Natural killer cell (primary cell): ENCODE results near the gene ANXA2R. TPM values are rescaled to one million over a fixed set of nuclear protein-coding genes. Genes with fewer than 3 reads are reported as not detected.
A peak's percentile ranks its signal among the peaks of the same experiment; 100 is the strongest.
"Not testable (repeated sequence)": the region's sequence is repeated elsewhere in the genome, so short reads cannot be mapped to it uniquely, and the experiment has no call there.

Source experiments
- ATAC-seq, 3 donors: fragments of 150-1000 bp in 2 of 3; fragments of 200-7000 bp in 1 of 3; cut with Tn5 transposase; 1 replicate in 1 of 3; 2 replicates in 2 of 3; pipeline ENCODE4 v1.10.0; 2021; ENCODE audit warnings: mild to moderate bottlenecking in 2 of 3, moderate library complexity in 2 of 3
- DNase-seq, 2 donors: peaks; one replicate each; pipeline versions ENCODE4 v3.0.0 to v3.0.0-alpha.2; 2013 to 2021; ENCODE audit warnings: mixed read lengths in 1 of 2
- H3K27ac ChIP-seq: one replicate; pipeline ENCODE4 v1.5.1; 2013; ENCODE audit warnings: mild to moderate bottlenecking, low read length
- H3K27me3 ChIP-seq: one replicate; pipeline ENCODE4 v1.6.1; 2013; ENCODE audit warnings: low read length; ENCODE audit not compliant: control insufficient read depth, insufficient read depth
- H3K36me3 ChIP-seq: one replicate; pipeline ENCODE4 v1.6.1; 2013; ENCODE audit warnings: low read length; ENCODE audit not compliant: control insufficient read depth, insufficient read depth
- H3K4me1 ChIP-seq: one replicate; pipeline ENCODE4 v1.6.1; 2013; ENCODE audit warnings: low read length; ENCODE audit not compliant: control insufficient read depth, insufficient read depth
- H3K4me3 ChIP-seq: one replicate; pipeline ENCODE4 v1.5.1; 2013; ENCODE audit warnings: low read length
- H3K9me3 ChIP-seq: one replicate; pipeline ENCODE4 v1.6.1; 2013; ENCODE audit warnings: low read length; ENCODE audit not compliant: control insufficient read depth, insufficient read depth
- H3K27ac Mint-ChIP-seq, 2 donors: one replicate each; pipeline ENCODE4 v1.8.0; 2022; ENCODE audit warnings: mild to moderate bottlenecking in 2 of 2, mixed read lengths in 2 of 2, moderate library complexity in 1 of 2
- H3K27me3 Mint-ChIP-seq, 2 donors: one replicate each; pipeline ENCODE4 v1.8.0; 2022; ENCODE audit warnings: low read depth in 2 of 2, mixed read lengths in 2 of 2
- H3K36me3 Mint-ChIP-seq: one replicate; pipeline ENCODE4 v1.8.0; 2022; ENCODE audit warnings: mixed read lengths
- H3K4me1 Mint-ChIP-seq, 2 donors: one replicate each; pipeline ENCODE4 v1.8.0; 2022; ENCODE audit warnings: mixed read lengths in 2 of 2
- H3K4me3 Mint-ChIP-seq: one replicate; pipeline ENCODE4 v1.8.0; 2022; ENCODE audit warnings: mild to moderate bottlenecking, moderate library complexity, mixed read lengths
- H3K9me3 Mint-ChIP-seq, 2 donors: one replicate each; pipeline ENCODE4 v1.8.0; 2022; ENCODE audit warnings: mixed read lengths in 2 of 2
- WGBS: methylation state at CpG from one replicate; pipeline ENCODE4 v1.1.7; 2013; ENCODE audit warnings: missing lambda C conversion rate; ENCODE audit not compliant: insufficient coverage; 5-methylcytosine and 5-hydroxymethylcytosine counted together
- intact Hi-C: fragments of 100-400 bp; cut with micrococcal nuclease; formaldehyde crosslinking; loops from one replicate; pipeline ENCODE4 v1.14.2; 2022
- total RNA-seq, 4 donors: library from RNA; stranded (reverse); fragments of 120-200 nt in 1 of 4; gene quantifications; one replicate each; pipeline versions ENCODE4 v1.2.3 to v1.2.4, GENCODE V29; 2013 to 2022
- TF ChIP-seq, protein P1 (sequence below): fragments of 200-600 bp; IDR thresholded peaks from one replicate; pipeline ENCODE4 v1.8.0; 2022; ENCODE audit warnings: antibody characterized with exemption

The ANXA2R gene
- total RNA-seq, 3 donors from 2014 or later (not counting 1 experiment from before 2014, with no cell fraction given) = 34.3 to 55.2 (median 38.0) TPM

GRCh38 chr5:43073597-43074546, 33.8 kb upstream of the ANXA2R start:
- Histone ChIP-seq H3K27ac (no peak overlapping the region), H3K9me3 (no peaks in the 10 kb centered on the region), H3K27me3 (no peaks in the 10 kb centered on the region), H3K4me1 (peaks cover 20% of the 10 kb centered on the region), H3K4me3 (no peak overlapping the region), H3K36me3 (peaks cover 29% of the 10 kb centered on the region)
- Mint-ChIP-seq H3K27ac (peak overlapping the region; percentile 43 to 77), H3K4me3 (no peak overlapping the region), H3K4me1 (peaks cover 36 to 72% of the 10 kb centered on the region in 2 donors), H3K27me3 (no peaks in the 10 kb centered on the region), H3K36me3 (no peaks in the 10 kb centered on the region), H3K9me3 (no peaks in the 10 kb centered on the region)
- WGBS = 95% methylated on average over 12 of the region's 12 CpGs
- intact Hi-C loops = no loop called here
- ATAC-seq = peak; percentile 66 to 85 (median 68)
- TF ChIP-seq, protein P1, sequence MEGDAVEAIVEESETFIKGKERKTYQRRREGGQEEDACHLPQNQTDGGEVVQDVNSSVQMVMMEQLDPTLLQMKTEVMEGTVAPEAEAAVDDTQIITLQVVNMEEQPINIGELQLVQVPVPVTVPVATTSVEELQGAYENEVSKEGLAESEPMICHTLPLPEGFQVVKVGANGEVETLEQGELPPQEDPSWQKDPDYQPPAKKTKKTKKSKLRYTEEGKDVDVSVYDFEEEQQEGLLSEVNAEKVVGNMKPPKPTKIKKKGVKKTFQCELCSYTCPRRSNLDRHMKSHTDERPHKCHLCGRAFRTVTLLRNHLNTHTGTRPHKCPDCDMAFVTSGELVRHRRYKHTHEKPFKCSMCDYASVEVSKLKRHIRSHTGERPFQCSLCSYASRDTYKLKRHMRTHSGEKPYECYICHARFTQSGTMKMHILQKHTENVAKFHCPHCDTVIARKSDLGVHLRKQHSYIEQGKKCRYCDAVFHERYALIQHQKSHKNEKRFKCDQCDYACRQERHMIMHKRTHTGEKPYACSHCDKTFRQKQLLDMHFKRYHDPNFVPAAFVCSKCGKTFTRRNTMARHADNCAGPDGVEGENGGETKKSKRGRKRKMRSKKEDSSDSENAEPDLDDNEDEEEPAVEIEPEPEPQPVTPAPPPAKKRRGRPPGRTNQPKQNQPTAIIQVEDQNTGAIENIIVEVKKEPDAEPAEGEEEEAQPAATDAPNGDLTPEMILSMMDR = peak; percentile 56
- peak in 1 of 2 donors; percentile 80 for DNase-seq

DNA sequence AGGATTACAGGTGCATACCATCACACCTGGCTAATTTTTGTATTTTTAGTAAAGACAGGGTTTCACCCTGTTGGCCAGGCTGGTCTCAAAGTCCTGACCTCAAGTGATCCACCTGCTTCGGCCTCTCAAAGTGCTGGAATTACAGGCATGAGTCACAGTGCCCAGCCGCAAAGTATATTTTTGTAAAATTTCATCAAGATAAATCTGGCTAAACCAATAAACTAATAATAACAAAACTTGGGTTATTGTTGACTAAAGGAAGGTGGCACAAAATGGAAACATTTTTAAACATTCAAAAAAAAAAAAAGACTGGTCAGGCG, 29.2 kb upstream of the ANXA2R start:
- Mint-ChIP-seq H3K4me1 (peaks cover 51 to 66% of the 10 kb centered on the region in 2 donors), H3K4me3 (peak overlapping the region; percentile 40)
- intact Hi-C loops, H3K27ac ChIP-seq, H3K27ac Mint-ChIP-seq, H3K27me3 Mint-ChIP-seq, H3K27me3 ChIP-seq, DNase-seq, ATAC-seq, H3K9me3 ChIP-seq, H3K36me3 Mint-ChIP-seq, H3K9me3 Mint-ChIP-seq, H3K4me3 ChIP-seq: not testable (repeated sequence)
- WGBS = 85% methylated on average over 2 of the region's 3 CpGs
- peaks cover 13% of the 10 kb centered on the region for H3K36me3 ChIP-seq
- peaks cover 42% of the 10 kb centered on the region for H3K4me1 ChIP-seq

DNA sequence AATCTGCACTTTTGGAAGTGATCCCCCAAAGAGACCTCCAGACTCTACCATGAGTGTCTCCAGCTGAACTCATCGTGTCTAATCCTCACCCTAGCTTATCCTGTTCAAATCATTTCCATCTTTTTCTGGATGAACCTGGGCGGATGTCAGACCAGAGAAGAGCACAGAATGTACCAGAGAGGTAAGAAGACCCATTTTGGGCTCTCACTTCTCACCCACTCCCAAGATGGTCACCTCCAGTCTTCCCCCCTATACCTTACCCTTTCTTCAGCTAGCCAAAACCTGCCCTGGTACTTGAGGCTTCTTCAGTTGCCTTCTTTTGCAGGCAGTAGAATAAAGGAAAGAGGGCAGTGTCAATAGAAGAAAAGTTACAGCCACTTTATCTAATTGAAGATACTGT, 27.9 kb upstream of the ANXA2R start:
- Mint-ChIP-seq H3K4me1 (peaks cover 41 to 57% of the 10 kb centered on the region in 2 donors), H3K9me3 (no peaks in the 10 kb centered on the region), H3K27ac (peak overlapping the region; percentile 97 to 100), H3K27me3 (no peaks in the 10 kb centered on the region), H3K36me3 (no peaks in the 10 kb centered on the region), H3K4me3 (peak overlapping the region; percentile 100)
- H3K9me3 ChIP-seq = no peaks in the 10 kb centered on the region
- H3K4me3 ChIP-seq = peak overlapping the region; percentile 72
- no peak for DNase-seq
- no peaks in the 10 kb centered on the region for H3K27me3 ChIP-seq
- TF ChIP-seq, protein P1 = no peak
- 71% methylated on average over 2 of the region's 2 CpGs for WGBS
- intact Hi-C loops = no loop called here
- H3K4me1 ChIP-seq = peaks cover 46% of the 10 kb centered on the region
- peaks cover 13% of the 10 kb centered on the region for H3K36me3 ChIP-seq
- no peak for ATAC-seq
- no peak overlapping the region for H3K27ac ChIP-seq
